ENCODE results near the gene GAS2.

Gene GAS2

DNA sequence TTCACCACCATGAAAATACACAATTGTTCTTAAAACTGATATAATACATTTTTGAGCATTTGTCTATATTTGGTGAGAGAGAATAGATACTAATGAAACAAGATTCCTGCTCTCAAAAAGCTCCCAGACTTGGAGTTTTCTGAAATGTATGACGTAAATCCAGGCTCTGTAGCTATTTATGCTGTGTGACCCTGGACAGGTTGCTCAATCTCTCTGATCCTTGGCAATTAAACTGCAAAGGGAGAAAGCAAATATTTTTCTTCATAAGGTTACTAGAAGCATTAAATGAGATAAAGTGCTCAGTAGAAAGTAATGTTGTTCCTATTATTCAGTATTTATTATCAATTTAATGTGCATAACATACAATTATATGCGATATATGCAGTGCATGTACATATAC, 120.6 kb downstream of the GAS2 start:
- DNase-seq (ENCODE audit: low spot score), result no peak

DNA sequence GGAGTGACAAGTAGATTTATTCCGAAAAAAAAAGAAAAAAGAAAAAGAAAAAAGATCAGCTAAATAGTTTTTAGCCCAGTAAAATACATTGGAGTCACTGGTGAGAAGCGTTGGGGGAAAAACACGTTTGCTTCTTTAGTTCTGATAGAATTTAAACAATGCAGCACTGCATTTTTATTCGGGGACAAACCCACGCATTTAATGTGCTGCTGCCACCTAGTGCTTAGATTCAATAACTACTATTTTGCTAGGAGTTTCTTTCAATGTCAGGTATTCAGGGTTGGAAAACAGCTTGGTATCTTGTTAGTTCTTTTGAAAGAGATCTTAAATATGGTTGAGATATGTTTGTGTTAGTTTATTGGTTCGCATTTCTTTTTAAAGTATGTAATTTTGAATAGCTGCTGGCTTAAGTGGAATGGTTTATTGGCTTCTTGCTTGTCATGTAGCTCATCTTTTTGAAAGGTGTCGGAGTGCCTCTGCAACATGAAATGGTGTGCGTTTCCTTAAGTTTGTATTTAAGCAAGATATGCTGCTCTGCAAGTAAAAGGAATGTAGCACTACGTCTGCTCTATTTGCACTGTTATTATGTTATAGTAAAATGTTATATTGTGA, 121.2 kb downstream of the GAS2 start:
- peak; percentile 46 for DNase-seq (ENCODE audit: low spot score)

DNA sequence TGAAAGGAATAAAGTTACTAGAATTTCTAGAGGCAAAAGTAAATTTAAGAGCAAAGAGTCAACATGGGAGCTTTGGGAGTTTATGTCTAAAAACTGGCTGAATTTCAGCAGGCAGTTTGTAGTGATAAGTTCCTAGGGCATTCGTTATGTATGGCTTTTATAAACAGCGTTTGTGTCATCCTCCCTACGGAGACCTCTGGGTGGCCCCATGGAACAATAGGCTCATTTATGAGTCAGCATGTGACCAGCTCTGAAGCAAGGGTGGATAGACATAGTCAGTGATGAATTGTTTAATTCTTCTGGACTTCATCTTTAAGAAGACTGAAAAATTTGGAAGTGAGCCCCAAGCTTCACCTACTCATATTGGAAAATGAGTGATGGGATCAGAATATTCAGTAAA, 126.1 kb downstream of the GAS2 start:
- no peak for DNase-seq (ENCODE audit: low spot score)

DNA sequence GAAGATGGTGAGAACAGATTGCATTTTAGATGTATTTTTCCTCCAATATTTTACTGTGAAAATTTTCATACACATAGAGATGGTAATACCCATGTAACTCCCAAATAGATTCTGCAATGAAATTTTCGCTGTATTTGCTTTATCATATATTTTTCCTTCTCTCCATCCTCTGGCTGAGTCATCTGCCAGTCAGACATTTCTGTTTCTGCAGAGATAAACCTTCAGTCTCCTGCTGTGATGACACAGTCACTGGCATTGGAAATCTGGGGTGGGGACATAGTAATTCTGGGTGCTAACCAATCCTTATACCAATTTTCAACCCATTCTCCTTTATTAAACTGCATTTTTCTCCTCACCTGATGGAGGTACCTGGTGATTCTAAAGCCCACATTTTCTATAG, 129.5 kb downstream of the GAS2 start:
- DNase-seq (ENCODE audit: low spot score), result no peak

DNA sequence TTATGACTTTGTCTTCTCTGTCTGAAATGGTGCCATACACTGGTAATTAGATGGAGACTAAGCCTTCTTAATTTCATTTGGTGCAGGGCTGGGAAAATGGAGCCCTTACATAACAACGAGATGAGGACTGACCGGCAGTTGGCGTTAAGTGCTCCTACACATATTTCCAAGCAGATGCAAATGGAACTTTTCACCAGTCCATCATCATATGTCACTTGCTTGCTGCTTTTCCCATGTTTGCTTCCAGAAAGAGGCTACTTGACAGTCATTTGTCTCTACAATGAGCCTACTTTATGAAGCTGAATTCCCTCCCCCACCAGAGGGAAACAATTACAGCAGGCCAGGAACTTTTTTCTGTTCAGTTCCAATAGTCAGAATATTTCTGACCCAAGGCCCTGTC, 130.6 kb downstream of the GAS2 start:
- peak; percentile 36 for DNase-seq (ENCODE audit: low spot score)

DNA sequence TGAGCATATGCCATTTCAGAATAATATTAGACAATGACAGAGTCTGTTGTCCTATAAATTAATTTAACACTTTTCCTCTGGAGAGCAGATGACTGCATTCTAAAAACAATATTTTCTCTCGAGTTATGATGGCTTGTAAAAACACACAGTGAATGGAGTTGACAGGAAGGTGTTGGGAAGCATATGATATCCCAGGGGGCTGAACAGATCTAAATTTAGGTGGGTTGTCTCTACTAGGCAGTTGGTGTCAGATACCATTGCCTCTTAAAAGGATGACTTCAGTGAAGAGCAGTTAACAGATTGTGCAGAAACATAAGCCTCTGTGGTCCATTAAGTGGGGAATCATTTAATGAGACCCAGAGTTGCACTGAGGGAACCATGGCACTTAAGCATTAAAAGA, 132.5 kb downstream of the GAS2 start:
- no peak for DNase-seq (ENCODE audit: low spot score)

DNA sequence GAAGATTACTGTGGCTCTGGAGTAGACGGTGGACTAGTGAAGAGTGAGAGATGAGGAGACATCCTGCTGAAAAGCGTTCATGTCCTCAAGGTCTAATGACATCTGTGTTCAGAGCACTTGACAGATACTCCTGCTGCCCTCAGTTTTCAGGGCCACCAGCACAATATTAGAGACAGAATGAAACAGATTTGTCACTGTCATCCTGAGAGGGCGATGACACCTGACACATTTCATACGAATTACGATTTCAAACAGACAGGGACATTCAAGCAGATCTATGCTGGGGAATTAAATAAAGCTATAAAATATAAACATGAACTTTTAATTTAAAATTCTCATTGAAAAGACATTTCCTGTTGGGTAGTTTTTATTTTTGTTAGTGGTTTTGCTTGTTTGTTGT, 134.1 kb downstream of the GAS2 start:
- no peak for DNase-seq (ENCODE audit: low spot score)

DNA sequence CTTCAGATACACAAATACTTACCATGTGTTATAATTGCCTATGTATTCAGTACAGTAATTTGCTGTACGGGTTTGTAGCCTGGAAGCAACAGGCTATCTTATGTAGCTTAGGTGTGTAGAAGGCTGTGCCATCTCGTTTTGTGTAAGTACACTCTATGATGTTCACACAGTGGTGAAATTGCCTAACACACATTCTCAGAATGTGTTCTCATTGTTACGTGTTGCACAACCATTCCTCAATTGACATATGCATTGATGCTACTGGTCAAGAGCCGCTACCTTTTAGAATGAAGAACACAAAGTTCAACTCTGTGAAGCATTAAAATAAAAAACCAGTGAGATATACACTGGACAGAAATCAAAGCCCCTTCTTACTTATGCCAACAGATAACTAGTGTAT, 136.4 kb downstream of the GAS2 start:
- no peak for DNase-seq (ENCODE audit: low spot score)

DNA sequence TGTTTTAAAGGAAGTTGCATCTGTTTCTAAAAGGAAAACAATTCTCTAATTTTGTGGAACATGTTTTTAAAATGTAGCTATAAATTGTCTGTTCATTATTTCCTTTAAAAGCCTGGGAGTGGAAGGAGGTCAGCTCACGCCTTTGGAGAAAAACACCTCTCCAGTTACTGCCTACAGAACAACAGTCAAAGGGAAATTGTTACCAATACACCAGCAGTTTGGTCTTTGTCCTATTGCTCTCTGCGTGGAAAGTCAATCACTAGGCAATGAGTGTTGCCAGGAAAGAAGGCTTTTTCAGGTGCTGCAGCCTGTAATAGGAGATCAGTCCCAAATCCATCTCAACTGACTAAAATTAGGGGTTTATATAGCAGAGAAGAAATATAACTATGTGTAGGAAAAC, 141.0 kb downstream of the GAS2 start:
- DNase-seq (ENCODE audit: low spot score), result no peak

DNA sequence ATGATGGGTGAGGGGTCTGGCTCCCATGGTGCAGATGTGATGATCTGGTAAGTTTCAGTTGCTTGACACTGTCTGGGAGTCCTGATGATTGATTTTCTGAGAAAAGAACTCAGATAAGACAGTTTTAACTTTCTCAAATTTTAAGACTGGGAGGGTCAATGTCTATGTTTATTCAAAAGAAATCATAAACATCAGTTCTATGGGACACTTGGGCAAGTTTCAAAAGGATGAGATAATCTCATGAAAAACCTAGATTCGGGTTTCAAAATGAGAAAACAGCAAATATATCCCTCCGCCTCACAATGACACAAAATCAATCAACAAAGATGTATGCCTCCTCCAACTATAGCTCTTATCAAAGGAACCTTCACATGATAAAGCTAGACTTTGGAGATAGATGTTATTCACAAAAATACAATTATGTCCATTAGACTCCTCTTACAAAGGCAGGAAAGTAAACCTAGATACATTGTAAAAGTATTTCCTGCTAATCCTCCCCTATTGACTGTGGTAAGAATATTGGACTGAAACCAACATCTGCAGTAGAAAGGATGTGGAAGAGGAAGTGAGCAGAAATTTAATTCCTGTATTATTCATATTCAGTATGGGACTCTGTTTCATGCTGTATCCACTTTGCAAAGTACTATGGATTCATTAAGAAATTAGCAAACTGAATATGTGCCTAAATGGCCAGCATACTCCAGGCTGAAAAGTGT, 141.6 kb downstream of the GAS2 start:
- DNase-seq (ENCODE audit: low spot score), result no peak

DNA sequence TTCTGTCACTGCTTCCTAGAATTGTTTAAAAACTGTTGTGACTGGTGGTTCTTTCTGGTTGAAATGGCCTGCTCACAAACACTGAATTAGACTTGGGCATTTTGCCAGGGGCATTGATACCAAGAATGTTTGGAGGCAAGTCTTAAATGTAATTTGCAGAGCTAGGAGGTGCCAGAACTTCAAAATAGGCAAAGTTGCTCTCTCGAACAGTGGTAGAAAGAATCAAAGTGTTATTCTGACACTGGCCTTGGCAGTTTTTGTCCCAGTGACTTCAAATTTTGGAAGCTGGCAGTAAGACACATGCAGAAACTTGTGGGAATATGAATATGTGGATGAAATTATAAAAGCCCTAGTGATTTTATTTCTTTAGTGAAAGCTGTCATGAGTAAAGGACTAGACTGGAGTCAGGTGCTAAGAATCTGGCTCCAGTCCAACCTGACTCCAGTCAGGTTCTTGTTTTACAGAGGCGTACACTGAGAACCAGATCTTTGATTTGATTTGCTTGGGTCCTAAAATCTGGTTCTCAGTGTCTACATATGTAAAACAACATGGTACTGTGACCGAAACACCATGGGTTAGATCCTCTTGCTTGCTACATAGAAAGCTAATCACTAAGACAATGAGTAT, 142.3 kb downstream of the GAS2 start:
- DNase-seq (ENCODE audit: low spot score), result no peak

DNA sequence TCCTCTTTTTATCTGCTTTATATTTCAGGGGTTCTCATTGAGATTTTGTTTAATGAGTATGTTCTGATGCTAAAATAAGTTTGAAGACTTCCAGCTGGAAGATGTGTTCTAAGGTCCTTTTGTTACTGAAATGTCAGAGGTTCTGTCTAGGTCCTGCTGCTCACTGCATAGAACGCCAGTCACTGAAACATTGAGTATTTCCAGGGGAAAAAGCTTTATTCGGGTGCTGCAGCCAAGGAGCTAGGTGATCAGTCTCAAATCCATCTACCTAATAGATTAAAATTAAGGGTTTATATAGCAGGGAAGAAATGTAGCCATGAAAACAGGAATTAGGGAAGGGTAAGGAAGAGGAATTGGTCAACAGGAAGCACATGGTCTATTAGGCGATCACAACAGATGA, 143.5 kb downstream of the GAS2 start:
- DNase-seq (ENCODE audit: low spot score), result no peak

DNA sequence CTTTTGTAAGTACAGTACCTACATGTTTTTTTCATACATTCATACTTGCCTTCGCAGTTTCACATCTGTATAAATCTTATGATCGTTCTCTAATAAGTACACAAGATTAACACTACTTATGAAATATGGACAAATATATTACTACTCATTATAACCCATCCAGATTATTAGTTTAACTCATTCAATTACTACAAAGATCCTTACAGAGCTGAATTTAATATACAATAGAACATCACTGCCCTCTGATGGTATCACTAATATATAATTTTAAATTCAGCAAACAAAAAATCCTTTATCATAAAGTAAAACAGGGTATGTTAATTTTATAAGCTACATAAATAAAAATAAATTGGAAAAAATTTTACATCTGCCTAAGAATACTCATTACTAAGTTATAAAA, 155.8 kb downstream of the GAS2 start:
- no peak for DNase-seq (ENCODE audit: low spot score)

DNA sequence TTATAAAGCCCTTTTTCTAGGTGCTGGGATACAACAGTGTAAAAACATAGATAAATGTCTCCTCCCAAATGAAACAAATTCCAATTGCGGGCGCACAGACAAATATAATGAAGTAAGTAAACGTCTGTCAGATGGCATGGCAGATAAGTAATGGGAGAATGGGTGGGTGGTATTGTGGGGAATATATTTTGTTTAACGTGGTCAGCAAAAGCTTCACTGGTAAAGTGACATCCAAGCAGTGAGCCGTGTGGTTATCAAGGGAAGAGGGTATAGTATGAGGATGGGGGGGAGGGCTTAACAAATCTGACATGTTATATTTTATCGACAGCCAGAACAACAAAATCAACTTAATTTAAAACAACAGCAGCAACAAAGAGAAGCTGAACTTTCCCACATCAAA, 162.0 kb downstream of the GAS2 start:
- peak; percentile 34 for DNase-seq (ENCODE audit: low spot score)

DNA sequence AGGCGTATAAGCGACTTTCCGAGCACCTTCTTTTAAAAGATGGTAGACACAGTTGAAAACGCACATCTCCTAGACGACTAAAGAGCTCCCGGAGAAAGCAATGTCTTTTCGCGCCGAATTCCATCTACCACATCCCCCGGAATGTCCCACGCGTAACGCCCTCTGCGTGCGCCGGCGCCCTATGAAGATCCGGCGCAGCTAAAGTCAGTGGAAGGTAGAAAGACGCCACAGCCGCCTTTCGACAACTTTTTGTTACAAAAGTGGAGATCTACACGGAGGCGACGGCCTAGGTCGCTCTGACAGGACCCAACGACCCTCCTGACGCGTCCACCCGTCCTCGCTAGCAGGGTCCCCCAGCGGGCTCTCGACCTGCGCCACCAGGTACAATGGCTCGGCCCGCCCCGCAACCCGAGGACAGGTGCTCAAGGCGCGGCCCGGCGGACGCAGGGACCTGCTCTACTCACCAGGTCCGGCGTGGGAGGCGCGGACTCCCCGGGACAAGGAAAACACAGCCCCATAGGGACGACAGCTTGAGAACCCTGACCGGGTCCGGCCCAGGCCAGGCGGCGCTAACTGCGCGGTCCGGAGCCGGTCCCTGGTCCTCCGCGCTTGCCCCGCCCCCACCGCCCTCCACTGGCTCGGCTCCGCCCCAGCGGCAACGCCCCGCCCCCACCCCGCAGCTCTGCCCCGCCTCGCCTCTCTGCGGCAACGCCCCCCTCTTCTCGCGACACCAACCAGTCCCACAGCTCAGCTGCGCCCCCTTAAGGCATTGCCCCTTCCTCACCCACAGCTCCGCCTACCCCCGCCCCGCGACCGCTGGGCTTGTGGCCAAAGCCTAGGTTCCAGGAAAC, 163.0 kb downstream of the GAS2 start, which contains the start of gene SVIP:
Gene SVIP, minus strand, starts transcription at position 571 of the 851 bp plus-strand sequence. Its CDS starts 53 bp downstream, at position 518.
- DNase-seq (ENCODE audit: low spot score), result peak; percentile 92

DNA sequence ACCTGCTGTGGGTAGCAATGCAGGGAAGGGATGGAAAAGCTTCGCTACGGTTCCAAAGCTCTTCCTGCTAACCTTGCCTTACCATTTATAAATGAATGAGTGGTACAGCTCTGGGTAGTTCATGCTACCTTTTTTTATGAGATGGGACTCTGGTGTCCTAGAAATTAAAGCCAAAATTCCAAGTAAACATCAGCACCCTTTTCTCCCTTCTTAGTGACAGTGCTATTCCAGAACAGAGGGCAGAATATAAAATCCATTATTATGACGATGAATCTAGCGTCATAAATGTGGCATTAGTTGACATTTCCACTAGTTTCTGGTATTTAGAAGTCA, 163.6 kb downstream of the GAS2 start:
- DNase-seq (ENCODE audit: low spot score), result no peak

DNA sequence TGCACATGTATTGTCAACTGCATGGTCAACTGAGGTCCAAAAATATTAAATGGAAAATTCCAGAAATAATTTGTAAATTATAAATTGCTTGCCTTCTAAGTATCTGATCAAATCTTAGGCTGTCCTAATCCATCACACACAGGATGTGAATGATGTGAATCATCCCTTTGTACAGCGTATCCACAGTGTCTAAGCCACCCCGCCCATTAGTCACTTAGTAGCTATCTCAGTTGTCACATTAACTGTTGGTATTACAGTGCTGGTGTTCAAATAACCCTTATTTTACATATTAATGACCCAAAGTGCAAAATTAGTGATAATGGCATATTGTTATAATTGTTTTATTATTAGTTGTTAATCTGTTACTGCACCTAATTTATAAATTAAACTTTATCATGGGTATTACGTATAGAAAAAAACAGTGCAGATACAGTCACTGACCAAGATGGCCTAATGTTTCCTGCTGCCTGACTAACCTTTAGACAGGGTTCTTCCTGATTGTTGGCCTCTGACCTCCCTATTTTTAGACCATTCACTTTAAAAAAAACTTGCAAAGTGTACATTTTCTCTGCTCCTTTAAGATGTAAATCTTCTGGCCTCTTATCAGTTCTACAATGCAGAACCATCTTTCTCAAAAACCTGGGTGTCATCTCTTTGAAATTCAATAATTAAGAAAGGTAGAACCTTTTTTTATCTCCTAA, 166.1 kb downstream of the GAS2 start:
- DNase-seq (ENCODE audit: low spot score), result no peak

DNA sequence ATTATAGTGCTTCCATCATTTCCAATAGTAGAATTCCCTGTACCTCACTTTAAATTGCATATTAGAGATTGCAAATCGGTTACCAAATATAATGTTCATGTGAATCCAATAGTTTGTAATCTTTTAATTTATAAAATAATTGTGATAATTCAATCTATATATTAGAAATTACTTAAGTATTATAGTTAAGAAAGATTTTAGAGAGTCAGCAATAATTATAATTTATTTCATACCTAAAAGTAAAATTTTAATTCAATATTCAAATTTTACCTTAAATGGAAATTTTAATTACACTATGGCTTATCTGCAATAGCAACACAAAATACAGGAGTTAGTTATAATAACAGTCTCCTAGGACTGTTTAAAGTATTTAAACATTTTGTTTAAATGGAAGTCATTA, 180.3 kb downstream of the GAS2 start:
- no peak for DNase-seq (ENCODE audit: low spot score)

DNA sequence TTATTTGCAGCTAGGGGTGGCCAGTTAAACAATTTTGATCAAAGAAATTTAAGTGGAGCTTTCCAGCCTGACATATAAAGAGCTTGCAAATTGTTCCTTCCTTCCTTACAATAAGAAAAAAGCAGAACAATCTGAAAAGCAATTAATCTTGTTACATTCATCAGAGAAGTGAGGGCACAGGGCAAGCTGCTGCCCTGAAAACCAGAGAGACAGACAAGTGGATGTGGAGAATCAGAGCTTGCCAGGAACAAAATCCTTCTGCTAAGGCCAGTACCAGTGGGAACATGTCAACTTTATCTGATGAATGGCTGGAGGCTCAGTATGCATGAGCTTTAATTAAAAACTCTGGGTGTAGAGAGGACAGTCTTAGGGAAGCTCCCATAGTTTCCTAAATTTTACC, 185.1 kb downstream of the GAS2 start:
- no peak for DNase-seq (ENCODE audit: low spot score)

DNA sequence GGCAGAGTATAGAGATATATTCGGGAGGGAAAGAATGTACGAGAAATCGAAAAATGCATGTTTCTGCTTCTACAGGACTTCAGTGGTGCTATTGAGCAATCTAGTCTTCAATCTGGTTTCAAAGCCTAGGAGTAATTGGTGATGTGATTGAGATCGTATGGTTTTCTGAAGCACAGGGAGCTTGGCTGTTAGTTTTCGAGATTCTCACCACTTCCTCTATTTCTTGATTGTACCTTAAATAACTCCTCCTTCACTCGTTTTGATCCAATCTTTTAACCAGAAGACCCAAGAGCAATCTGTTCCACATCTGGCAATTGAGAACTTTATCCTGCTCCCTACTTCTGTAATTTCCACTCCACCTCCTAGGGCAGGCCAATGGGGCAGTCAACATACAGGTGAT, 193.3 kb downstream of the GAS2 start:
- DNase-seq (ENCODE audit: low spot score), result no peak

DNA sequence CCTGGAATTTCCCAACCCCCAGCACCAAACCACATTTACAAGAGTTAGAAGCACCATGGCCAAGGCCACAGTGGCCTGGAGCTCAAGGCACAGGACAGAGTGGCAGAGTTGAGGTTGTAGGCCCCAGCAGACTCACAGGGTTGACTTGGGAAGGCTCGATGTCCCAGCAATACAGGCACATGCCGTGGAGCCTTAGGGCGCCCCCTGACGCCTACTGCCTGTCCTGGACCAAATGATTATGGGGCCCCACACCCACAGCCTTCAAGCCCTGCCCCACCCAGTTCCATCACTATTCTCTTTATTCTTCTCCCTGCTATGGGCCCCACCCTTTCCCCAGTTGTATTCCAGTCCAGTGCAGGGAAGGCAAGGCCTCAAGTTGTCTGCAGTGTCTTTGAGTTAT, 193.8 kb downstream of the GAS2 start, which contains the start of gene CCDC179:
Gene CCDC179, minus strand, starts transcription at position 234 of the 400 bp plus-strand sequence. Its CDS starts 53 bp downstream, at position 181.
- DNase-seq (ENCODE audit: low spot score), result no peak

Measured in SK-N-DZ (cell line).